ENCODE data around the gene CELF4. TPM values are rescaled to one million over a fixed set of nuclear protein-coding genes. Genes with fewer than 3 reads are reported as not detected.

CELF4 gene
- total RNA-seq, 1 experiment from 2014 or later: 3.7 TPM

DNA sequence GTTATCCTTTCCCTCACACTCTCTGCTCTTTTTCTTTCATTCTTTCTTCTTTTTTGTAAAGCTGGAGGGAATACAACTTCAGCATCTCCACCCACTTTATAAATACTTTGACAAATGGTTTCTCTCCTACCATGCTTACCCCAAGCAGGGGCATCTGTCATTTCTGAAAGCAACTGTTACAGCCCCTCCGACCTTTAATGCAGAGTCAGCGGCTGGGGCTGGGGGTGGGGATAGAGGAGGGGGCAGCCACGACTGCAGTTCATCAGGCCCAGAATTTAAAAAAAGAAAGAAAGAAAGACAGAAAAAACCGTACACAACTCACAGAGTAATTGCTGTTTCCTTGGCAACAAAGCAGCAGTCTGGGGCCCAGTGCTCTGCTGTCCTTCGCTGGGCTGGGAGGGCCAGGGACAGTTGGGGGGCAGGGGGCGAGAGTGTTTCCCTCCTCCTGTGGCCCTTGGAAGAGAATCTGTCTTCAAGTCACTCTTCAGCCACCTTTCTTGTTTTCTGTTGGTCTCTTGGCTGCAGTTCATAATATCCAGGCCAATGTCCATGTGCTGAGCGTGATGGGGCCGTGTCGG, 53.8 kb downstream of the CELF4 start:
- no peak for DNase-seq
- Histone ChIP-seq H3K4me3 (ENCODE audit: insufficient read depth, low read depth, low read length) (no peak overlapping the region), H3K36me3 (replicated peaks; ENCODE audit: control insufficient read depth, insufficient read depth, low read length) (no peaks in the 10 kb centered on the region), H3K27me3 (ENCODE audit: control insufficient read depth, insufficient read depth, low read length) (peaks cover 1% of the 10 kb centered on the region)

GRCh38 chr18:37509600-37509999, 56.0 kb downstream of the CELF4 start:
- Histone ChIP-seq H3K36me3 (replicated peaks; ENCODE audit: control insufficient read depth, insufficient read depth, low read length) (no peaks in the 10 kb centered on the region), H3K27me3 (ENCODE audit: control insufficient read depth, insufficient read depth, low read length) (peaks cover 1% of the 10 kb centered on the region), H3K4me3 (ENCODE audit: insufficient read depth, low read depth, low read length) (no peak overlapping the region)
- DNase-seq: no peak

- Histone ChIP-seq H3K4me3 (ENCODE audit: insufficient read depth, low read depth, low read length) (no peak overlapping the region), H3K36me3 (replicated peaks; ENCODE audit: control insufficient read depth, insufficient read depth, low read length) (no peaks in the 10 kb centered on the region), H3K27me3 (ENCODE audit: control insufficient read depth, insufficient read depth, low read length) (no peaks in the 10 kb centered on the region; the same call in 1 of the 2 replicates)
- DNase-seq: no peak
These were observed 57.4 kb downstream of the CELF4 start for GRCh38 chr18:37508207-37508606.

- Histone ChIP-seq H3K27me3 (ENCODE audit: control insufficient read depth, insufficient read depth, low read length) (no peaks in the 10 kb centered on the region), H3K36me3 (replicated peaks; ENCODE audit: control insufficient read depth, insufficient read depth, low read length) (no peaks in the 10 kb centered on the region), H3K4me3 (ENCODE audit: insufficient read depth, low read depth, low read length) (no peak overlapping the region)
- no peak for DNase-seq
These were observed 58.4 kb downstream of the CELF4 start for GRCh38 chr18:37507239-37507638.

DNA sequence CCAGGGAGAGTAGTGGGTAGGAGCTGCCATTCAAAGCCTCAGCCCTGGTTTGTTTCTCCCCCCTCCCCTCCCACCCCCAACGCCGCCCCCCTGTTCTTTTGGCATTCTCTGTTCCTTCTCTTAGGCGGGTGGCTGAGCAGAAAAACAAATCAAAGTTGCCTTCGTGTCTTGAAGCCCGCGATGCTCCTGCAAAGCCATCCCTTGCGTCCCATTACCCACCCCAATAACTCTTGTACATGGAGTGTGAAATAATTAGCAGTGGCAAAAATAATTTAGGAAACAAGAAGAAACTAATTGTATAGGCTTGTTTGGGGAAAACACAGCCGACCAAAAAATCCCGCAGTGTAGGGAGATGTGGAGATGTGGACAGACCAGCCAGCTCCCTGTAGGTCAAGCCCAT, 59.6 kb downstream of the CELF4 start:
- no peak for DNase-seq
- Histone ChIP-seq H3K4me3 (ENCODE audit: insufficient read depth, low read depth, low read length) (no peak overlapping the region), H3K27me3 (ENCODE audit: control insufficient read depth, insufficient read depth, low read length) (peaks cover under 1% of the 10 kb centered on the region; the same call in 1 of the 2 replicates), H3K36me3 (replicated peaks; ENCODE audit: control insufficient read depth, insufficient read depth, low read length) (no peaks in the 10 kb centered on the region)

GRCh38 chr18:37505321-37505720, 60.3 kb downstream of the CELF4 start:
- H3K27me3 ChIP-seq (ENCODE audit: control insufficient read depth, insufficient read depth, low read length): peaks cover 2% of the 10 kb centered on the region; the same call in 1 of the 2 replicates
- DNase-seq: no peak
- H3K36me3 ChIP-seq (replicated peaks; ENCODE audit: control insufficient read depth, insufficient read depth, low read length): no peaks in the 10 kb centered on the region

GRCh38 chr18:37502601-37503000, 63.0 kb downstream of the CELF4 start:
- H3K4me3 ChIP-seq (ENCODE audit: insufficient read depth, low read depth, low read length): no peak overlapping the region
- DNase-seq: peak; percentile 68
- H3K36me3 ChIP-seq (replicated peaks; ENCODE audit: control insufficient read depth, insufficient read depth, low read length): no peaks in the 10 kb centered on the region

More at GRCh38 chr18:37505321-37505720, 60.3 kb downstream of the CELF4 start:
- no peak overlapping the region for H3K4me3 ChIP-seq (ENCODE audit: insufficient read depth, low read depth, low read length)

DNA sequence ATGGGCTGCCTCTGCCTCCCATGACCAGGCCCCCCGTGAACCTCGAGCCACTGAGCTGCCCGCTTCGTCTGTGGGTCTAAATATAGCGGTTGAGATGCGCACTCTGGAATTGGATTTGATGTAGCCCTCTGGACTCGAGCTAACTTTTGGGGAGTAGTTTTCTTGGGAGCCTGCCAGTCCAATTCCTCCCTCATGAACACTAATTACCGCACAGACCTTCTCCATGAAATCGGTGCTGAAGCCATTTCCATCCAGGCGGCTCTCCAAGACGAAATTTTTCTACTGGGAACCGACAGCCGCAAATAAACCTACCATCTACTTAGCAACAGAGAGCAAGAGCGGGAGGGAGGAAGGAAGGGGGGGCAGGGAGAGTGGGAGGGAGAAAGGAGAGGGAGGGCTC, 63.6 kb downstream of the CELF4 start:
- H3K4me3 ChIP-seq (ENCODE audit: insufficient read depth, low read depth, low read length): no peak overlapping the region
- no peak for DNase-seq
- H3K27me3 ChIP-seq (ENCODE audit: control insufficient read depth, insufficient read depth, low read length): peaks cover 2% of the 10 kb centered on the region; the same call in 1 of the 2 replicates
- H3K36me3 ChIP-seq (replicated peaks; ENCODE audit: control insufficient read depth, insufficient read depth, low read length): no peaks in the 10 kb centered on the region

More at GRCh38 chr18:37502601-37503000, 63.0 kb downstream of the CELF4 start:
- H3K27me3 ChIP-seq (ENCODE audit: control insufficient read depth, insufficient read depth, low read length): peaks cover 2% of the 10 kb centered on the region; the same call in 1 of the 2 replicates

DNA sequence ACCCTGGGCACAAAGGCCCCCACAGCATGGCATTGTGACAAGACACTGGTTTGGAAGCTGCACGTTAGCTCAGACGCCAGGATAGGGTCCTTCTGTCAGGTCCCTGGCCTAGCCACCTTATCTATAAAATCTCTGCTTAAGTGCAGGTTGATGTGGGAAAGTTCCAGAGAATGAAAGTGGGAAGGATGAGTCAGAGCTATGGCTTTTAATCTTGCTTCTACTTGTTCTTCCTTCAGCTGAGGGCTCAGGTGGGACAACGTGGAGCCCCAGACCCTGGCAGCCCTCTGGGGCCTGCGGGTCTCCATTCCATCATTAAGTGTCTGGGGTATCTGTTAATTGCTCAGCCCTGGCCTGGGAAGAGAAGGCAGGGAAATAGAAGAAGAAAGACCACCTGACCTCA, 64.5 kb downstream of the CELF4 start:
- Histone ChIP-seq H3K36me3 (replicated peaks; ENCODE audit: control insufficient read depth, insufficient read depth, low read length) (no peaks in the 10 kb centered on the region), H3K27me3 (ENCODE audit: control insufficient read depth, insufficient read depth, low read length) (peaks cover 2% of the 10 kb centered on the region; the same call in 1 of the 2 replicates), H3K4me3 (ENCODE audit: insufficient read depth, low read depth, low read length) (no peak overlapping the region)
- DNase-seq: no peak

DNA sequence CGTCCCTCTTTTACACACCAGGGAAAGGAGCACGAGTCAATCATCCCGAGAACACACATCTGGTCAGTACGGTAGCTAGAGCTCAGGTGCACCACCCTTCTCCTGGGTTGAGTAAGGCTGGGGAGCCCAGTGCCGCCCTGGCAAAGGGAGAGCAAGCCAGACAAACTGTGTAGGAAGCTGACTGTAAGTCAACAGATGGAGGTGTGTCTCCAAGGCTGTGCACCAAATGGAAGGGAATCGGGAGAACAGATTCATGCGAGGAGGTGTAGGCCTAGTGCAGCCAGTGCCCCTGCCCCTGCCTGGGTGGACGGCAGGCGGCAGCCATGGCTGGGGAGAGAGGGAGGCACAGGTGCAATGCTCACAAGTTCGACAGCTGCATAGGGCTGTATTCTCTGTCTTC, 65.7 kb downstream of the CELF4 start:
- no peaks in the 10 kb centered on the region for H3K36me3 ChIP-seq (replicated peaks; ENCODE audit: control insufficient read depth, insufficient read depth, low read length)
- H3K27me3 ChIP-seq (ENCODE audit: control insufficient read depth, insufficient read depth, low read length): peaks cover 2% of the 10 kb centered on the region; the same call in 1 of the 2 replicates
- H3K4me3 ChIP-seq (ENCODE audit: insufficient read depth, low read depth, low read length): no peak overlapping the region
- no peak for DNase-seq

DNA sequence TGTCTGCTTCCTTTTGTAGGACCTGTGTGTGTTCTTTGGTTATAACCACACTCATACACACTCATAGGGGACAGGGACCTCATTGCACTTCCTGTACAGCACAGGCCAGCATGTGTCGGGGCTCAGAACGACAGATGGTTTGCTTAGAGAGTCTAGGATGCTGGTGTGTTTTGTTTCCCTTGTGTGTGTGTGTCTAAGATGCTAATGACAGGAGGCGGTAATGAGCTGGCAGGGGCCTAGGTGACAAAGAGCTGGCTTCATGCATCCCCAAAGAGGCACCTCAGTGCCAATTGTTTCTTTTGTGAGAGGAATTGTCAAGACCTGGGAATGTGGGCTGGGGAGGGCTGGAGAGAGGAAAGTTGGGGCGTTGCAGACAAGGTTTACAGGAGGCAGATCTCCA, 66.6 kb downstream of the CELF4 start:
- no peak for DNase-seq
- H3K36me3 ChIP-seq (replicated peaks; ENCODE audit: control insufficient read depth, insufficient read depth, low read length): no peaks in the 10 kb centered on the region
- peaks cover 2% of the 10 kb centered on the region; the same call in 1 of the 2 replicates for H3K27me3 ChIP-seq (ENCODE audit: control insufficient read depth, insufficient read depth, low read length)
- H3K4me3 ChIP-seq (ENCODE audit: insufficient read depth, low read depth, low read length): no peak overlapping the region

GRCh38 chr18:37497853-37498518, 67.6 kb downstream of the CELF4 start:
- H3K36me3 ChIP-seq (replicated peaks; ENCODE audit: control insufficient read depth, insufficient read depth, low read length): no peaks in the 10 kb centered on the region
- H3K27me3 ChIP-seq (ENCODE audit: control insufficient read depth, insufficient read depth, low read length): peaks cover 2% of the 10 kb centered on the region; the same call in 1 of the 2 replicates
- no peak for DNase-seq
- no peak overlapping the region for H3K4me3 ChIP-seq (ENCODE audit: insufficient read depth, low read depth, low read length)

DNA sequence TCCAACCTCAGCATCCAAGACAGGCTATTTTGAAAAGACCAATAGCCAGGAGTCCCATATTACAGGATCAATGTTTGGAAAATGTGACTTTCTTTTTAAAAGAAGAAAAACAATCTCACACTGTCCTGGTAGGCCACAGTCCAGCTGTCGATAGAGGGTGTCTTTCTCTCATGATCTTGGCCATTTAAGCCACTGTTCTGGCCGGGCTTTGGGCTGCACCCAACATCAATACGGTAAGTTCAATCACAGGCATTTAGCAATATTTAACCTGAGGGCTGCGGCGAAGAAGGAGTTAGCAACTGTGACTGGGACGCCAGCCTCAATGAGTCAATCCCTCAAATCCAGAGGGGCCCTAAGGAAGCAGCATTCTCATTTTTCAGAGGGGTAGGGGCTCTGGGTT, 69.0 kb downstream of the CELF4 start:
- Histone ChIP-seq H3K36me3 (replicated peaks; ENCODE audit: control insufficient read depth, insufficient read depth, low read length) (no peaks in the 10 kb centered on the region), H3K4me3 (ENCODE audit: insufficient read depth, low read depth, low read length) (no peak overlapping the region), H3K27me3 (ENCODE audit: control insufficient read depth, insufficient read depth, low read length) (peaks cover 2% of the 10 kb centered on the region)
- no peak for DNase-seq

GRCh38 chr18:37495354-37495753, 70.2 kb downstream of the CELF4 start:
- no peaks in the 10 kb centered on the region for H3K36me3 ChIP-seq (replicated peaks; ENCODE audit: control insufficient read depth, insufficient read depth, low read length)
- no peak overlapping the region for H3K4me3 ChIP-seq (ENCODE audit: insufficient read depth, low read depth, low read length)
- no peaks in the 10 kb centered on the region; the same call in none of the 2 replicates for H3K27me3 ChIP-seq (ENCODE audit: control insufficient read depth, insufficient read depth, low read length)
- DNase-seq: no peak

GRCh38 chr18:37494406-37494805, 71.2 kb downstream of the CELF4 start:
- no peak for DNase-seq
- H3K36me3 ChIP-seq (replicated peaks; ENCODE audit: control insufficient read depth, insufficient read depth, low read length): no peaks in the 10 kb centered on the region
- H3K27me3 ChIP-seq (ENCODE audit: control insufficient read depth, insufficient read depth, low read length): no peaks in the 10 kb centered on the region; the same call in none of the 2 replicates
- no peak overlapping the region for H3K4me3 ChIP-seq (ENCODE audit: insufficient read depth, low read depth, low read length)
